ENCODE measurements around the gene MVB12B.

Gene MVB12B

GRCh38 chr9:126506361-126507317 lies 180.0 kb downstream of the MVB12B start:
- H3K4me3 ChIP-seq (ENCODE audit: low read length), result no peak overlapping the region
- TF ChIP-seq ZNF274 (IDR thresholded peaks at IDR 0.05; ENCODE audit: low read depth, low read length), result no peak

GRCh38 chr9:126507318-126508109 lies 180.9 kb downstream of the MVB12B start:
- no peak overlapping the region for H3K4me3 ChIP-seq (ENCODE audit: low read length)
- TF ChIP-seq ZNF274 (IDR thresholded peaks at IDR 0.05; ENCODE audit: low read depth, low read length), result no peak

- TF ChIP-seq ZNF274 (IDR thresholded peaks at IDR 0.05; ENCODE audit: low read depth, low read length), result no peak
- H3K4me3 ChIP-seq (ENCODE audit: low read length), result no peak overlapping the region
Measured at GRCh38 chr9:126508171-126508591, 181.6 kb downstream of the MVB12B start.

GRCh38 chr9:126508928-126509327 lies 182.3 kb downstream of the MVB12B start:
- no peak overlapping the region for H3K4me3 ChIP-seq (ENCODE audit: low read length)
- no peak for TF ChIP-seq ZNF274 (IDR thresholded peaks at IDR 0.05; ENCODE audit: low read depth, low read length)

GRCh38 chr9:126509718-126510117 lies 183.1 kb downstream of the MVB12B start:
- no peak overlapping the region for H3K4me3 ChIP-seq (ENCODE audit: low read length)
- no peak for TF ChIP-seq ZNF274 (IDR thresholded peaks at IDR 0.05; ENCODE audit: low read depth, low read length)

- TF ChIP-seq ZNF274 (IDR thresholded peaks at IDR 0.05; ENCODE audit: low read depth, low read length), result no peak
Measured at GRCh38 chr9:126510564-126510963, 183.9 kb downstream of the MVB12B start.

GRCh38 chr9:126511411-126511810 lies 184.8 kb downstream of the MVB12B start:
- TF ChIP-seq ZNF274 (IDR thresholded peaks at IDR 0.05; ENCODE audit: low read depth, low read length), result no peak
- no peak overlapping the region for H3K4me3 ChIP-seq (ENCODE audit: low read length)

More at GRCh38 chr9:126510564-126510963, 183.9 kb downstream of the MVB12B start:
- no peak overlapping the region for H3K4me3 ChIP-seq (ENCODE audit: low read length)

GRCh38 chr9:126513159-126514036 lies 186.8 kb downstream of the MVB12B start:
- no peak overlapping the region for H3K4me3 ChIP-seq (ENCODE audit: low read length)
- TF ChIP-seq ZNF274 (IDR thresholded peaks at IDR 0.05; ENCODE audit: low read depth, low read length), result no peak

- no peak for TF ChIP-seq ZNF274 (IDR thresholded peaks at IDR 0.05; ENCODE audit: low read depth, low read length)
- H3K4me3 ChIP-seq (ENCODE audit: low read length), result no peak overlapping the region
Measured at GRCh38 chr9:126514037-126514821, 187.6 kb downstream of the MVB12B start.

- TF ChIP-seq ZNF274 (IDR thresholded peaks at IDR 0.05; ENCODE audit: low read depth, low read length), result no peak
- no peak overlapping the region for H3K4me3 ChIP-seq (ENCODE audit: low read length)
Measured at GRCh38 chr9:126515001-126515872, 188.6 kb downstream of the MVB12B start.

GRCh38 chr9:126515873-126516505 lies 189.4 kb downstream of the MVB12B start:
- H3K4me3 ChIP-seq (ENCODE audit: low read length), result no peak overlapping the region
- TF ChIP-seq ZNF274 (IDR thresholded peaks at IDR 0.05; ENCODE audit: low read depth, low read length), result no peak

GRCh38 chr9:126516561-126516935 lies 189.9 kb downstream of the MVB12B start:
- H3K4me3 ChIP-seq (ENCODE audit: low read length), result no peak overlapping the region; the same call in 1 of the 2 replicates
- no peak for TF ChIP-seq ZNF274 (IDR thresholded peaks at IDR 0.05; ENCODE audit: low read depth, low read length)
